Middle frontal gyrus (tissue), 1 donor: ENCODE measurements around the gene MGAT4A.

Source experiments
- DNase-seq: peaks from one replicate; pipeline ENCODE4 v3.0.0-alpha.2; 2015; ENCODE audit warnings: low spot score; ENCODE audit errors: extremely low spot score

The MGAT4A gene

DNA sequence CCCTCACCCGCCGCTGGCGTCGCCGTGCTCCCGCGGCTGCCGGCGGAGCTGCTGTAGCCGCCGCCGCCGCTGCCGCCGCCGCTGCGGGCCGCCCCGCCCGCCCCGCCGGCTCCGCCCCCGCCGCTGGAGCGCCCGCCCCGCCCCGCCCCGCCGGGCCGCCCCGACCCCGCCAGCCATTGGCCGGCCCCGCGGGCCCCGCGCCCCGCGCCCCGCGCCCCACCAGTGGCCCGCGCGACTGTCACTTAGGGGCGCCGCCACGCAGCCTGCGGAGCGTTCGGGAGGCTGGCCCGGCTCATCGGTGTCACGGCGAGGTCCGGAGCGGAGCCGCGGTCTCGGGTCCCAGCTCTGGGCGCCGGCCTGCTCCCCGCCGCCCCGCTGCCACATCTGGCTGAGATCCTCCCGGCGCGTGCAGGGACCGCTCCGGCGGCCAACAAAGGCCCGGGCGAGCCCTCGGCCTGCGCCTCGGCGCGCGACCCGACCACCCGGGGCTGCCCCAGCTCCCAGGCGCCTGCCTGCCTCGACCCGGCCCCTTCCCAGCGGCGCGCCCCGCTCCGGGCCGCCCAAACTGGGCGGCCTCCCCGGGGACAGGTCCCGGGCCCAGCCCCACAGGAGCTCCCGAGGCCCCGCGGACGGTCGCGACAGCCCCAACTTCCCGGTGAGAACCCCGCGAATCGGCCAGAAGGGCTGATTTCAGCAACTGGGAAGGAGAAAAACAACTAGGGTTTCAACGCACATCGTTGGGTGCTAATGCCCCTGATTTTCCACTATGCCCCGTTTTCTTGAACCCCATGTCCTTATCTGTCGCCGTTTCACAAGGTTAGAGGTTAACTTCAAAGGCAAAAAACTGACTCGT lies at the start of gene MGAT4A:
Gene MGAT4A, minus strand, starts transcription at position 92 of the 853 bp plus-strand sequence. CDS start 4,800 bp downstream, outside the sequence.
- peak; percentile 76 for DNase-seq

- no peak for DNase-seq
These were observed 48.0 kb upstream of the MGAT4A start for GRCh38 chr2:98778741-98779483.

GRCh38 chr2:98778151-98778550 lies 47.2 kb upstream of the MGAT4A start:
- no peak for DNase-seq

DNA sequence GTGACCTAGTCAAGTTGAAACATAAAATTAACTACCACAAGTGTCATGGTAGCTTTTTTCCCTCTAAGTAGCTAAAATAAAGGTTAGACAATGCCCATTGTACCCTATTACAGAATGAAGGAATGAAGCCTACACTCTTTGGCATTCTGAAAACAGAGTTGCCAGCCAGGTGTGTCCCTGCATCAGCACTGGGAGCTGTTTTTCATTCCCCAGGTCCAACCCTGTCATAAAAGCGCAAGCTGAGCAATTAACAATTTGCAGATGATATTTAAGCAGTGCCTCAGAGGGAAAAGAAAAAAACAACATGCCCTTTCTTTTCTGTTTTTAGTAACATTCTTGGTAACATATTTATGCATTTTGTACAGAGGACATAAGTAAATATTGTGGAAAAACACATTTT lies 46.8 kb upstream of the MGAT4A start:
- no peak for DNase-seq

- no peak for DNase-seq
These were observed 46.1 kb upstream of the MGAT4A start for GRCh38 chr2:98777076-98777475.

- no peak for DNase-seq
These were observed 45.2 kb upstream of the MGAT4A start for GRCh38 chr2:98776136-98776535.

- DNase-seq = no peak
These were observed 44.4 kb upstream of the MGAT4A start for GRCh38 chr2:98775146-98775986.

DNA sequence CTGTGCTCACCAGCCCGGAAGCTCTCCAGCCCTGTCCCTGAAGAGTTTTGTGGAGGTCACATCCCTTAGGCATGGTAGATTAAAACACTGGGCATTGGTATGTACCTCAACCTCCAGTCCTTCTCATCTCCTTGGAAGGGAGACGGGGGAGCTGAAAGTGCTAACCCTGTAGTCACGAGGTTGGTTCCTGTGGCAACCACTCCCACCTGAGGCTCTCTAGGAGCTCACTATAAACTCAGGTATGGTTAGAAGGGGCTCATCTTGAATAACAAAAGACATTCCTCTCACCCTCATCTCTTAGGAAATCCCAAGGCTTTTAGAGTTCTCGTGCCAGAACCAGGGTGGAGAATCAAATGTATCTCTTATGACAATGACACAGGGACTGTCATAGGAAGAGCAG lies 43.0 kb upstream of the MGAT4A start:
- no peak for DNase-seq

DNA sequence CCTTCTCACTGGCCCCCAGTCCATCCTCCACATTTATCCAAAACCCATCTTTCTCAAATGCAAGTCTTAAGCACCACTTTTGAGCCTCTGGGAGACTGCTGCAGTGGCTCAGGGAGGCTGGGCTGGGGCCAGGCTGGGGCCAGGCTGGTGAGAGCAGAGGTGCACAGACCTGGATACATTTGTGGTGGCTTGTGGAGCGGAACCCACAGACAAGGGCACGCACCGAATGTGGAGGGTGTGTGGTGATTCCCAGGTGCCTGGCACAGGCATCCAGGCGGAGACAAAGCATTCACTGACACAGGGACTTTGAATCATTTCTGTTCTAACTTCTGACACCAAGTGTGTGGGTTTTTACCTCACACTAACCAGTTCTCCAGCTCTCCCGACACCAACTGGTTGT lies 42.2 kb upstream of the MGAT4A start:
- no peak for DNase-seq

- DNase-seq = no peak
These were observed 41.6 kb upstream of the MGAT4A start for GRCh38 chr2:98772536-98772935.

- no peak for DNase-seq
These were observed 41.0 kb upstream of the MGAT4A start for GRCh38 chr2:98771721-98772524.

DNA sequence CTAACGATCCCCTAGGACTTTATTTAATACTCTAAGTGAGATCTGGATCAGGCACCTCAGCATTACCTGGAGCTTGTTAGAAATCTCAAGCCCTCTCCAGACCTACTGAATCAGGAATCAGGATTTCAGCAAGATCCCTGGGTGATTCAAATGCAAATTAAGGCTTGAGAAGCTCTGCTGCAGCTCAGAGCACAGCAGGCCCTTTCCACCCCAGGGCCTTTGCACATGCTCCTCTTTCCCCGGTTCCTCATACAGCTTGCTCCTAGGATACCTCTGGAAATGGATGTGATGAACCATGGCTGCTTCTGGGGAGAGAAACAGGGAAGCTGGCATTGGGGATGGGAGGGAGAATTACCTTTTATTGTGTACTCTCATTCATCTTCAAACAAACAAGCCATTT lies 40.3 kb upstream of the MGAT4A start:
- no peak for DNase-seq

DNA sequence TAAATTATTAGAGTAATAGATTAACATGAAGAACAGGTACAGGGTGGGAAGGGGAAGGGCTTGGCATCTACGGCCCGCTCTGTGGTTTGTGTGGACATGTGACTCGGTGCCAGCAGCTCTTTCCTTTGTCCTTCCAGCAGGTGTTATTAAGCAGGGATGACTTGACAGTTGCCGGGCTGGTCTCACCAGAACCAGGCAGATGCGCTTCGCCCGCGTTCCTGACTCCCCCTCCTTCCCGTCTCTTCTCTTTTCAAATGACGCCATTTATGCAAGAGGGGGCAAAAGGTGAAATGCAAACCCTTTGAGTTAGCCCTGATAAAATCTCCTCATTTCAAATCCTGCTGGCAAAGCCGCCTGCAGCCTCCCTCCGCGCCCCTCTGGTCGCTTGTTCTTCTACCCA lies 38.9 kb upstream of the MGAT4A start:
- no peak for DNase-seq

GRCh38 chr2:98769114-98769476 lies 38.2 kb upstream of the MGAT4A start:
- DNase-seq = no peak

DNA sequence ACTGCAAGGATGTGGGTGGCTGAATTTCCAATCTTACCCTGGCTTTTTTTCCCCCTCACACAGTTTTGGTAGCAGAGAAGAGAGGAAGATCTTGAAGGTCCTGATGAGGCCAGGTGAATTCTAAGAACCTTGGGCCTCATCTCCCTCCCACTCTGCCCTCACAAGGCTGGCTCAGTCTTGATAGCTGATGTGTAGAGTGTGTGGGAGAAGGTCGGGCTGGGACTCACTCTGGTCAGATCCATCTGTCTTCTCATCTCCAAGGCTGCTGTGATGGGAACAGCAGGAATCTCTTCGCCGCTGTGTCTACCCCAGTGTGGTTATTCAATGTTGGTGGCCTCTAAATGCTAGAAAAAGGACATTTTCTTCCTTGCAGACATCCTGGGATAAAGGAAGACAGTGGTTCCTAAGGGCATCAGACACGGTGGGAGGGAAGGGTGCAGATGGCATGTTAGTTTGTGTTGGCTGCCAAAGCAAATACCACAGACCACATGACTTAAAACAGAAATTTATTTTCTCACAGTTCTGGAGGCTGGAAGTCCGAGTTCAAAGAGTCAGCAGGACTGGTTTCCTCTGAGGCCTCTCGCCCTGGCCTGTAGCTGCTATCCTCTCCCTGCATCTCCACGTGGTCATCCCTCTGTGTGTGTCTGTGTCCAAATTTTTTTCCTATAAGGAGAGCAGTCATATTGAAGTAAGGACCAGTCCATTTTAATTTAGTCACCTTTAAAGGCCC lies 37.6 kb upstream of the MGAT4A start:
- DNase-seq = no peak

GRCh38 chr2:98764499-98764898 lies 33.6 kb upstream of the MGAT4A start:
- no peak for DNase-seq

DNA sequence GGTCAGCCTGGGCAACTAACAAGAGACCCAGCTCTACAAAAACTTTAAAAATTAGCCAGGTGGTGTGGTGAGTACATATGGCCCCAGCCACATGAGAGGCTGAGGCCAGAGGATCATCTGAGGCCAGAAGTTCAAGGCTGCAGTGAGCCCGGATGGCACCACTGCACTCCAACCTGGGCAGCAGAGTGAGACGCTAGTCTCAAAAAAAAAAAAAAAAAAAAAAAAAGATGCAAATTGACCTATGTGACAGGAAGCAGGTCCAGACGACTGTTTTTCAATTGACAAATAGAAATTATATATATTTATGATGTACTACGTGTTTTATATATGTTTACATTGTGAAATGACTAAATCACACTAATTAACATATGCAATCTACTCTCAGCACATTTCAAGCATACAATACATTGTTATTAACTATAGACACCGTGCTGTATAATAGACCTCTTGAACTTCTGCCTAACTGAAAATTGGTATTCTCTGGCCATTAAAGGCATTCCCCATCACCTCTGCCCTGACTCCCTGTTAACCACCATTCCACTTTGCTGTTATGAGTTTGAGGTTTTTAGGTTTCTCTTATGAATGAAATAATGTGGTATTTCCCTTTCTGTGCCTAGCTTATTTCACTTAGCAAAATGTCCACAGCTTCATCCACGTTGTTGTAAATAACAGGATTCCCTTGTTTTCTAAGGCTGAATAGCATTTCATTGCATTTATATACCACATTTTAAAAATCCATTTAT lies 32.4 kb upstream of the MGAT4A start:
- DNase-seq = no peak

DNA sequence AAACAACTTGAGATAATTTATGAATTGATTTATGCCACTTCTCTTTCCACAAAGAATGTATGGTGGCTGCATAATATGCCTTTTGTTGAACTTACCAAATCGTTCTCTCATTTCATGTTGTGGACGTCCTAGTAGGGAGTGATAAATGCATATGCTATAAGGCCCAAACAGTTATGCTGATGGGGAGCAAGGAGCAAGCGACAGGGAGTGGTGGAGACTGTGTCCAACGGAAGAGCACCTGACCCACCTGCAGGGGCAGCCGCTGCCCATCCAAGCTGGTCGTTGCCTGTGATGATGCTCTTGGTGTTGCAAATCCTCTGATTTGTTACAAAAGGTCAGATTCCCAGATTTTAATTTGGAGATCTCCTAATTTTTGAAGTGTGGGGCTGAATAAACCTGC lies 31.0 kb upstream of the MGAT4A start:
- DNase-seq = no peak

DNA sequence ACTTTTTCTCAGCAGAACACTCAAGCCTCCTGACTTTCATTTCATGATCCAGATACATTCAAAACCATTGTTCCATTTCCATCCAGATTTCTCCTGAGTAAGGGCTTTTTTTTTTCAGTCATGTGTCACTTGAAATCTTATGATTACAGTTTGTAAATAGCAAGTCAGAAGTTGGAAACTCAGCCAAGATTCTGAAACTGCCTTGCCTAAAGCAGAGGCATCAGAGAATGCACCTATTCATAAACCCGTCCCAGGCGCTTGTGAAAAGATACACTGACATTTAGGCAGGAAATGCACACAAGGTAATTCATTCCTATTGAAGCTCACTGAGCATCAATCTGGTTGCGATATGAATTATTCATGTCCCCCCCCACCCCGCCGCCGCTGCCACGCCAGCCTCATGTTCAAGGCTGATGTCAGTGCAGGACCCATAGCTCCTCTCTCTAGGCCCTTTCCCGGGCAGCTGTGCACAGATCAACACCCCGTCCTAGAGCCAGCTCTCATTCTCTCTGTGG lies 30.4 kb upstream of the MGAT4A start:
- no peak for DNase-seq
